Ishikawa (cell line): ENCODE measurements around the gene FADS1.

Experiments
- CEBPB ChIP-seq: IDR thresholded peaks from 2 replicates; pipeline ENCODE4 v1.6.1; 2012
- CREB1 ChIP-seq: IDR thresholded peaks from 2 replicates; pipeline ENCODE4 v1.6.1; 2012; ENCODE audit warnings: low read depth
- EGR1 ChIP-seq: IDR thresholded peaks from 2 replicates; pipeline ENCODE4 v1.6.1; 2012
- EP300 ChIP-seq: IDR thresholded peaks from 2 replicates; pipeline ENCODE4 v1.6.1; 2012; ENCODE audit warnings: borderline replicate concordance
- FOXM1 ChIP-seq: IDR thresholded peaks from 2 replicates; pipeline ENCODE4 v1.6.1; 2012; ENCODE audit warnings: low read depth, borderline replicate concordance
- MAX ChIP-seq: IDR thresholded peaks from 2 replicates; pipeline ENCODE4 v1.6.1; 2012
- NFIC ChIP-seq: IDR thresholded peaks from 2 replicates; pipeline ENCODE4 v1.6.1; 2012
- RAD21 ChIP-seq: IDR thresholded peaks from 2 replicates; pipeline ENCODE4 v1.6.1; 2012; ENCODE audit warnings: low read depth
- REST ChIP-seq: IDR thresholded peaks from 2 replicates; pipeline ENCODE4 v1.6.1; 2012; ENCODE audit warnings: low read depth, mild to moderate bottlenecking
- TAF1 ChIP-seq: IDR thresholded peaks from 2 replicates; pipeline ENCODE4 v1.6.1; 2012; ENCODE audit warnings: low read depth, mild to moderate bottlenecking
- TCF12 ChIP-seq: IDR thresholded peaks from 2 replicates; pipeline ENCODE4 v1.6.1; 2012; ENCODE audit warnings: low read depth
- TEAD4 ChIP-seq: IDR thresholded peaks from 2 replicates; pipeline ENCODE4 v1.6.1; 2012
- USF1 ChIP-seq: IDR thresholded peaks from 2 replicates; pipeline ENCODE4 v1.6.1; 2012
- YY1 ChIP-seq: IDR thresholded peaks from 2 replicates; pipeline ENCODE4 v1.6.1; 2012; ENCODE audit warnings: low read depth
- ZBTB7A ChIP-seq: IDR thresholded peaks from 2 replicates; pipeline ENCODE4 v1.6.1; 2012; ENCODE audit warnings: low read depth

FADS1 gene

GRCh38 chr11:61752117-61752924, 64.5 kb downstream of the FADS1 start, which contains the start of gene MYRF:
Gene MYRF, plus strand, starts transcription at chr11:61752636. Its CDS starts 109 bp downstream, at chr11:61752745.
- TF ChIP-seq YY1 (no peak), MAX (peak; percentile 36; the same call in 1 of the 2 replicates), EGR1 (no peak), REST (no peak), TEAD4 (no peak), TAF1 (no peak), ZBTB7A (no peak), FOXM1 (no peak), RAD21 (peak; percentile 19; the same call in 1 of the 2 replicates), USF1 (no peak), EP300 (no peak), CREB1 (no peak), TCF12 (no peak), NFIC (no peak), CEBPB (no peak)

GRCh38 chr11:61751384-61751783, 65.4 kb downstream of the FADS1 start:
- TF ChIP-seq TEAD4 (no peak), TAF1 (no peak), CEBPB (no peak), RAD21 (no peak), USF1 (no peak), FOXM1 (no peak), YY1 (no peak), NFIC (no peak), REST (no peak), CREB1 (no peak), EGR1 (no peak), TCF12 (no peak), ZBTB7A (no peak), MAX (no peak), EP300 (no peak)

- TF ChIP-seq EGR1 (no peak), USF1 (no peak), EP300 (no peak), FOXM1 (no peak), YY1 (no peak), NFIC (no peak), REST (no peak), CEBPB (no peak), TEAD4 (no peak), TAF1 (no peak)
Observed at GRCh38 chr11:61750631-61751273, 66.1 kb downstream of the FADS1 start.
